Panc1 (cell line): ENCODE measurements around the gene PLIN5. TPM values are rescaled to one million over a fixed set of nuclear protein-coding genes. Genes with fewer than 3 reads are reported as not detected.

Experiments used
- ATAC-seq: fragments of 200-7000 bp; cut with Tn5 transposase; 2 replicates; pipeline ENCODE4 v1.9.1; 2020; ENCODE audit warnings: mild to moderate bottlenecking, moderate library complexity
- BruUV-seq: library from RNA; stranded (reverse); fragments of 400-500 nt; replicated peaks from 2 replicates; lab custom pipeline; 2021; lab: Mats Ljungman, UMichigan
- CTCF ChIA-PET: fragments of 300-600 bp; sonication (Branson Sonifier 250); formaldehyde crosslinking; loops from one replicate; lab custom pipeline; 2022; ENCODE audit warnings: antibody characterized with exemption; lab: Charles Lee
- POLR2A ChIA-PET: fragments of 300-600 bp; sonication (Branson Sonifier 250); formaldehyde crosslinking; loops from one replicate; lab custom pipeline; 2022; ENCODE audit warnings: antibody characterized with exemption; lab: Charles Lee
- DNase-seq: peaks from one replicate; pipeline ENCODE4 v3.0.0-alpha.2; 2010; ENCODE audit warnings: low read depth, low spot score
- H3K27ac ChIP-seq: 2 replicates; pipeline ENCODE4 v1.5.1; 2011; ENCODE audit warnings: mild to moderate bottlenecking, low read length, inconsistent platforms
- H3K27me3 ChIP-seq: fragments of 200-500 bp; sonication (Bioruptor generic); 2 replicates; pipeline ENCODE4 v1.6.0; 2014; ENCODE audit warnings: low read length, inconsistent platforms; ENCODE audit not compliant: control insufficient read depth, insufficient read depth
- H3K36me3 ChIP-seq: fragments of 200-500 bp; sonication (Bioruptor generic); 2 replicates; pipeline ENCODE4 v1.5.1; 2014; ENCODE audit warnings: inconsistent platforms, mild to moderate bottlenecking, low read length, moderate library complexity; ENCODE audit not compliant: control insufficient read depth, insufficient read depth
- H3K4me1 ChIP-seq: 2 replicates; pipeline ENCODE4 v1.5.1; 2011; ENCODE audit warnings: inconsistent platforms, mild to moderate bottlenecking, low read length, moderate library complexity; ENCODE audit not compliant: control insufficient read depth, insufficient read depth
- H3K4me3 ChIP-seq, 2 experiments: 2 replicates each; pipeline ENCODE4 v1.5.1; 2011 to 2012; ENCODE audit warnings: low read depth in 2 of 2, low read length in 2 of 2, mild to moderate bottlenecking in 2 of 2, inconsistent platforms in 1 of 2, moderate library complexity in 1 of 2
- H3K9me3 ChIP-seq: fragments of 200-500 bp; sonication (Bioruptor generic); 2 replicates; pipeline ENCODE4 v1.5.1; 2014; ENCODE audit warnings: low read depth, mild to moderate bottlenecking, inconsistent platforms, low read length, moderate library complexity; ENCODE audit not compliant: control insufficient read depth, insufficient read depth
- CTCF ChIP-seq: fragments of 450-650 bp; IDR thresholded peaks from 2 replicates; pipeline ENCODE4 v1.5.1; 2017; ENCODE audit warnings: mild to moderate bottlenecking
- POLR2AphosphoS5 ChIP-seq: IDR thresholded peaks from 2 replicates; pipeline ENCODE4 v1.6.1; 2012; ENCODE audit warnings: mild to moderate bottlenecking, low read depth, low read length, moderate library complexity
- REST ChIP-seq, 2 experiments: IDR thresholded peaks; 2 replicates each; pipeline ENCODE4 v1.6.1; 2011 to 2012; ENCODE audit warnings: low read depth in 2 of 2, control low read depth in 1 of 2, low read length in 1 of 2, mild to moderate bottlenecking in 1 of 2, moderate library complexity in 1 of 2; ENCODE audit not compliant: insufficient read depth in 1 of 2
- SIN3A ChIP-seq: IDR thresholded peaks from 2 replicates; pipeline ENCODE4 v1.6.1; 2012; ENCODE audit warnings: low read depth, mild to moderate bottlenecking, low read length, moderate library complexity, borderline replicate concordance; ENCODE audit not compliant: insufficient read depth
- TCF7L2 ChIP-seq: IDR thresholded peaks from 2 replicates; pipeline ENCODE4 v1.6.1; 2011; ENCODE audit warnings: mild to moderate bottlenecking, low read depth, low read length, inconsistent platforms
- in situ Hi-C: cut with HindIII; loops from 2 replicates; pipeline ENCODE4 v1.10.0; 2016; ENCODE audit warnings: low sequenced_read_pairs, low pct_unique_long_range_greater_than_20kb
- intact Hi-C: fragments of 100-400 bp; cut with micrococcal nuclease; formaldehyde crosslinking; loops from one replicate; pipeline ENCODE4 v1.10.0; 2022; ENCODE audit not compliant: unreplicated experiment
- total RNA-seq: library from RNA; stranded (reverse); gene quantifications from one replicate; pipeline ENCODE4 v1.2.1, GENCODE V29; 2021; ENCODE audit not compliant: unreplicated experiment

PLIN5 gene
- total RNA-seq, 1 experiment from 2014 or later = 0.64 TPM

GRCh38 chr19:4537953-4538600, 3.1 kb upstream of the PLIN5 start:
- POLR2A ChIA-PET = interaction anchor here (0.5 kb wide), 1 partner anchor 67 kb away, joined by 3 read pairs; no protein-coding TSS in a partner anchor
- no peak overlapping the region for H3K4me3 ChIP-seq
- H3K27me3 ChIP-seq = no peaks in the 10 kb centered on the region
- CTCF ChIA-PET = interaction anchor here (0.5 kb wide), 1 partner anchor 12 kb away, joined by 3 read pairs; no protein-coding TSS in a partner anchor
- intact Hi-C loops = no loop called here
- no peak overlapping the region for H3K27ac ChIP-seq
- peaks cover 5% of the 10 kb centered on the region; the same call in 1 of the 2 replicates for H3K4me1 ChIP-seq
- no peaks in the 10 kb centered on the region for H3K9me3 ChIP-seq
- TF ChIP-seq CTCF (no peak), TCF7L2 (no peak), SIN3A (no peak), POLR2AphosphoS5 (no peak)
- BruUV-seq = no TSS peak
- in situ Hi-C loops = no loop called here
- H3K36me3 ChIP-seq = no peaks in the 10 kb centered on the region
- no peak for DNase-seq
- ATAC-seq = no peak

GRCh38 chr19:4536798-4537197, 1.8 kb upstream of the PLIN5 start:
- TF ChIP-seq REST (IDR thresholded peaks at IDR 0.05; ENCODE audit: insufficient read depth in 1 of 2, low read depth in 2 of 2, low read length in 1 of 2) (no peak), TCF7L2 (no peak)
- H3K4me1 ChIP-seq = peaks cover 5% of the 10 kb centered on the region; the same call in 1 of the 2 replicates
- no TSS peak for BruUV-seq
- intact Hi-C loops = no loop called here
- no peak overlapping the region for H3K27ac ChIP-seq
- ChIA-PET POLR2A (no interaction called here), CTCF (no interaction called here)
- ATAC-seq (no peak), DNase-seq (no peak)
- in situ Hi-C loops = no loop called here
- no peaks in the 10 kb centered on the region for H3K36me3 ChIP-seq
- no peaks in the 10 kb centered on the region for H3K9me3 ChIP-seq
- H3K27me3 ChIP-seq = no peaks in the 10 kb centered on the region
- H3K4me3 ChIP-seq = no peak overlapping the region
